Measurements from ENCODE around the gene FBXL13. TPM values are rescaled to one million over a fixed set of nuclear protein-coding genes. Genes with fewer than 3 reads are reported as not detected.

FBXL13 gene
- total and polyA plus RNA-seq, 2 experiments from 2014 or later: 1.2 to 2.5 TPM

GRCh38 chr7:102841290-102841689 is 233.3 kb downstream of the FBXL13 start (continued):
- no peak for TF ChIP-seq ZNF462 (CRISPR knock-in tag; IDR thresholded peaks at IDR 0.05)
- no peak for TF ChIP-seq POLR2AphosphoS5 (IDR thresholded peaks at IDR 0.05; ENCODE audit: low read depth)
- no peak for TF ChIP-seq JUNB (IDR thresholded peaks at IDR 0.05; ENCODE audit: unreplicated experiment)
- TF ChIP-seq CREB1 (CRISPR knock-in tag; IDR thresholded peaks at IDR 0.05; ENCODE audit: low read depth): no peak
- no peak for TF ChIP-seq EZH2 (IDR thresholded peaks at IDR 0.05; ENCODE audit: low read depth, unreplicated experiment)
- TF ChIP-seq ZNF114 (CRISPR knock-in tag; IDR thresholded peaks at IDR 0.05): no peak

DNA sequence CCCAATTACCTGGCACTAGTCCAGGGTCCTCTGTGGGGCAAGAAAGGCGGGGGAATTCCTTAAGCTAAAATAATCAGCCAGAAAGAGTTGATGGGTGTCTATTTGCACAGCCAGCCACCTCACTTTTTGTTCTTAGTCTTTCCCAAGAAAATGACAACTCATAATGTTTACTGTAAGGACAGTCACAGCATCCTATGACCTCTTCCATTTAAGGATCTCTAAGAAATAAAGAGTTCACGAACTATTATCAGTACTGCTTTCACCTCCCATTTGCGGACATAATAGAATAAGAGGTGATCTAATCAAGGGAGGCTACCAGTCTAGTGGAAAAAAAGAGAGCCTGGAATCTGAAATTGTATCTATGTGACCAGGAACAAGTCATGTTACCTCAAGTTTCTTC is 234.2 kb downstream of the FBXL13 start:
- DNase-seq (ENCODE audit: low spot score) (no peak), ATAC-seq (no peak)
- Histone ChIP-seq H3K9me2 (ENCODE audit: insufficient read depth) (0 out of 2 replicates have a peak, but pooled peaks cover 4% of the 10 kb centered on the region), H3K27me3 (ENCODE audit: insufficient read depth) (no peaks in the 10 kb centered on the region), H4K20me1 (replicated peaks; ENCODE audit: insufficient read depth) (no peaks in the 10 kb centered on the region), H3K79me2 (replicated peaks; ENCODE audit: insufficient read depth) (no peaks in the 10 kb centered on the region), H3K36me3 (ENCODE audit: insufficient read depth) (no peaks in the 10 kb centered on the region), H3K4me3 (no peak overlapping the region), H3K4me2 (no peak overlapping the region), H3F3A (replicated peaks; ENCODE audit: low read depth) (no peaks in the 10 kb centered on the region), H3K27ac (ENCODE audit: low read depth) (no peak overlapping the region), H3K4me1 (ENCODE audit: insufficient read depth) (no peaks in the 10 kb centered on the region), H2AFZ (no peak overlapping the region)
- no peaks in the 10 kb centered on the region for H3K36me3 Mint-ChIP-seq (ENCODE audit: low read depth)
- no peak overlapping the region for H3K4me3 Mint-ChIP-seq
- no peak overlapping the region for H3K27ac Mint-ChIP-seq
- no peaks in the 10 kb centered on the region for H3K4me1 Mint-ChIP-seq
- no peaks in the 10 kb centered on the region for H3K27me3 Mint-ChIP-seq (ENCODE audit: insufficient read depth, low read depth, poor library complexity)
- no peaks in the 10 kb centered on the region for H3K9me3 Mint-ChIP-seq
- TF ChIP-seq CREB1 (CRISPR knock-in tag; IDR thresholded peaks at IDR 0.05; ENCODE audit: low read depth): no peak
- TF ChIP-seq ZNF331 (CRISPR knock-in tag; IDR thresholded peaks at IDR 0.05; ENCODE audit: low read depth): no peak
- no peak for TF ChIP-seq STAT1 (IDR thresholded peaks at IDR 0.05; ENCODE audit: unreplicated experiment)
- no peak for TF ChIP-seq ZNF114 (CRISPR knock-in tag; IDR thresholded peaks at IDR 0.05)
- no peak for TF ChIP-seq NANOG (IDR thresholded peaks at IDR 0.05; ENCODE audit: borderline replicate concordance)
- no peak for TF ChIP-seq ETS1 (IDR thresholded peaks at IDR 0.05)
- no peak for TF ChIP-seq POLR2AphosphoS5 (IDR thresholded peaks at IDR 0.05; ENCODE audit: low read depth)
- no peak for TF ChIP-seq JUNB (IDR thresholded peaks at IDR 0.05; ENCODE audit: unreplicated experiment)
- no peak for TF ChIP-seq CTCF (conservative IDR thresholded peaks at IDR 0.05; ENCODE audit: low read depth in 2 of 2)
- TF ChIP-seq EZH2 (IDR thresholded peaks at IDR 0.05; ENCODE audit: low read depth, unreplicated experiment): no peak
- TF ChIP-seq EZH2phosphoT487 (IDR thresholded peaks at IDR 0.05; ENCODE audit: unreplicated experiment): no peak
- TF ChIP-seq, protein P1, sequence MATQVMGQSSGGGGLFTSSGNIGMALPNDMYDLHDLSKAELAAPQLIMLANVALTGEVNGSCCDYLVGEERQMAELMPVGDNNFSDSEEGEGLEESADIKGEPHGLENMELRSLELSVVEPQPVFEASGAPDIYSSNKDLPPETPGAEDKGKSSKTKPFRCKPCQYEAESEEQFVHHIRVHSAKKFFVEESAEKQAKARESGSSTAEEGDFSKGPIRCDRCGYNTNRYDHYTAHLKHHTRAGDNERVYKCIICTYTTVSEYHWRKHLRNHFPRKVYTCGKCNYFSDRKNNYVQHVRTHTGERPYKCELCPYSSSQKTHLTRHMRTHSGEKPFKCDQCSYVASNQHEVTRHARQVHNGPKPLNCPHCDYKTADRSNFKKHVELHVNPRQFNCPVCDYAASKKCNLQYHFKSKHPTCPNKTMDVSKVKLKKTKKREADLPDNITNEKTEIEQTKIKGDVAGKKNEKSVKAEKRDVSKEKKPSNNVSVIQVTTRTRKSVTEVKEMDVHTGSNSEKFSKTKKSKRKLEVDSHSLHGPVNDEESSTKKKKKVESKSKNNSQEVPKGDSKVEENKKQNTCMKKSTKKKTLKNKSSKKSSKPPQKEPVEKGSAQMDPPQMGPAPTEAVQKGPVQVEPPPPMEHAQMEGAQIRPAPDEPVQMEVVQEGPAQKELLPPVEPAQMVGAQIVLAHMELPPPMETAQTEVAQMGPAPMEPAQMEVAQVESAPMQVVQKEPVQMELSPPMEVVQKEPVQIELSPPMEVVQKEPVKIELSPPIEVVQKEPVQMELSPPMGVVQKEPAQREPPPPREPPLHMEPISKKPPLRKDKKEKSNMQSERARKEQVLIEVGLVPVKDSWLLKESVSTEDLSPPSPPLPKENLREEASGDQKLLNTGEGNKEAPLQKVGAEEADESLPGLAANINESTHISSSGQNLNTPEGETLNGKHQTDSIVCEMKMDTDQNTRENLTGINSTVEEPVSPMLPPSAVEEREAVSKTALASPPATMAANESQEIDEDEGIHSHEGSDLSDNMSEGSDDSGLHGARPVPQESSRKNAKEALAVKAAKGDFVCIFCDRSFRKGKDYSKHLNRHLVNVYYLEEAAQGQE (IDR thresholded peaks at IDR 0.05; ENCODE audit: unreplicated experiment): no peak

All from GM23338 (cell line).